SH-SY5Y (cell line): ENCODE data around the gene MEAK7.

Source experiments
- GATA2 ChIP-seq: IDR thresholded peaks from 2 replicates; pipeline ENCODE4 v1.6.1; 2011; ENCODE audit warnings: mild to moderate bottlenecking, low read depth, low read length
- GATA3 ChIP-seq: IDR thresholded peaks from 2 replicates; pipeline ENCODE4 v1.6.1; 2011; ENCODE audit warnings: low read depth, mild to moderate bottlenecking, low read length, moderate library complexity

- no peak for TF ChIP-seq GATA3
- no peak for TF ChIP-seq GATA2
Measured at GRCh38 chr16:84498859-84499620, 5.4 kb downstream of the MEAK7 start.
